Tibial nerve (tissue), 4 donors: ENCODE measurements around the gene ZNF566.

Experiments used
- CTCF ChIP-seq, 5 experiments: fragments of 200-600 bp in 3 of 5; fragments of 450-650 bp in 2 of 5; sonication (generic) in 3 of 5; IDR thresholded peaks; one replicate each; pipeline ENCODE4 v1.5.1; 2016 to 2019; ENCODE audit warnings: antibody characterized with exemption in 5 of 5, mild to moderate bottlenecking in 3 of 5, moderate library complexity in 2 of 5
- EP300 ChIP-seq, 2 donors: sonication (generic); formaldehyde crosslinking; IDR thresholded peaks; one replicate each; pipeline ENCODE4 v1.6.1; 2017; ENCODE audit warnings: antibody characterized with exemption in 2 of 2, mild to moderate bottlenecking in 1 of 2
- POLR2A ChIP-seq, 2 donors: fragments of 450-650 bp; IDR thresholded peaks; one replicate each; pipeline ENCODE4 v1.6.1; 2017; ENCODE audit warnings: antibody characterized with exemption in 2 of 2, mild to moderate bottlenecking in 2 of 2, moderate library complexity in 2 of 2

- no peak for TF ChIP-seq CTCF (IDR thresholded peaks at IDR 0.05)
- no peak for TF ChIP-seq POLR2A (IDR thresholded peaks at IDR 0.05)
- TF ChIP-seq EP300 (IDR thresholded peaks at IDR 0.05) = no peak
Observed at GRCh38 chr19:36421749-36422481, 67.4 kb downstream of the ZNF566 start.
